Natural killer cell treated with Interleukin-12 subunit alpha and Interleukin-12 subunit beta and Interleukin-15 and Interleukin-18, amount 100 ng/mL, for 72 hours (primary cell): ENCODE results near the gene TESMIN. TPM values are rescaled to one million over a fixed set of nuclear protein-coding genes. Genes with fewer than 3 reads are reported as not detected.
A peak's percentile ranks its signal among the peaks of the same experiment; 100 is the strongest.

Experiments
- ATAC-seq, 2 donors: fragments of 150-1000 bp; cut with Tn5 transposase in 1 of 2; sonication (Bioruptor Pico), chemical (Tn5 transposase) in 1 of 2; 2 replicates each; pipeline ENCODE4 v1.10.0; 2021
- DNase-seq: peaks from one replicate; pipeline ENCODE4 v3.0.0; 2022; ENCODE audit warnings: low spot score
- H3K27ac Mint-ChIP-seq, 2 donors: 1 replicate in 1 of 2; 2 replicates in 1 of 2; pipeline ENCODE4 v1.8.0; 2022; ENCODE audit warnings: mixed read lengths in 2 of 2, mild to moderate bottlenecking in 1 of 2, moderate library complexity in 1 of 2
- H3K27me3 Mint-ChIP-seq, 2 donors: 1 replicate in 1 of 2; 2 replicates in 1 of 2; pipeline ENCODE4 v1.8.0; 2022; ENCODE audit warnings: mixed read lengths in 2 of 2
- H3K36me3 Mint-ChIP-seq: one replicate; pipeline ENCODE4 v1.8.0; 2022; ENCODE audit warnings: mixed read lengths
- H3K4me1 Mint-ChIP-seq, 2 donors: 1 replicate in 1 of 2; 2 replicates in 1 of 2; pipeline ENCODE4 v1.8.0; 2022; ENCODE audit warnings: low read depth in 2 of 2, mixed read lengths in 2 of 2, mild to moderate bottlenecking in 1 of 2
- H3K4me3 Mint-ChIP-seq: one replicate; pipeline ENCODE4 v1.8.0; 2022; ENCODE audit warnings: mixed read lengths
- H3K9me3 Mint-ChIP-seq: 2 replicates; pipeline ENCODE4 v1.8.0; 2022; ENCODE audit warnings: mixed read lengths
- total RNA-seq, 2 donors: library from RNA; stranded (reverse); gene quantifications; one replicate each; pipeline ENCODE4 v1.2.3, GENCODE V29; 2022

The TESMIN gene
- total RNA-seq, 2 donors from 2014 or later: 0.98 to 4.9 TPM

DNA sequence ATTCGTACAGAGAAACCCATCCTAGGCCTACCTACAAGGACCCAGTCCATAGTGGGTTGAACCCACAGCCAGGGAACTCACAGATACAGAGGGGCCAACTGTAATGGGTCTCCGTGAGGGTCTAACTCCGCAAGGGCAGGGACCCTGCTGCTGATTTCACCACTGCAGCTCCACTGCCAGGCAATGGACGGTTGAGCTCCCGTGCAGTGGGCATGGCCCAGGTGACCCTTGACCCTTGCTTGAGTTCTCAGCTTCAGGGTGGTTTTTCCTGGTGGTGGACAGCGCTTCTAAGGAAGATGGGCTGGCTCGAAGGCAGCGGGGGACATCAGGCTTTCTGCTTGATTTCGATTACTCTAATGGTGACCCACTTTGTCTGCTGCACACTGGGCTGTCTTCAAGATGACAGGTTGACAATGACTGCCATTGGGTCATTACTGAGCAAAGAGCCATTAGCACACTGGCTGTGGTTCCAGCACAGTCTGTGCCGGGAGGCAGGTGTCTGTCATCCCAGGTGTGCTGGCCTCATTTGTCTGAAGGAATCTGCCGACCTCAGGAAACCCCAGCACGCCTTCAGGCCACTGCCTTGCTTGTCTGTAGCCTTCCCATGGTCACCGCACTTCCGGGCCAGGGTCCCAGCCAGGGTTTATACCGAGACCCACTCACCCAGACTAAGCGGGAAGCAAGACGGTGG, 70.6 kb downstream of the TESMIN start:
- Mint-ChIP-seq H3K9me3 (no peaks in the 10 kb centered on the region), H3K4me3 (no peak overlapping the region), H3K27ac (no peak overlapping the region), H3K36me3 (no peaks in the 10 kb centered on the region), H3K27me3 (peaks cover 13 to 20% of the 10 kb centered on the region in 2 donors), H3K4me1 (peaks cover 0 to 3% of the 10 kb centered on the region in 2 donors)
- no peak for DNase-seq
- no peak for ATAC-seq

DNA sequence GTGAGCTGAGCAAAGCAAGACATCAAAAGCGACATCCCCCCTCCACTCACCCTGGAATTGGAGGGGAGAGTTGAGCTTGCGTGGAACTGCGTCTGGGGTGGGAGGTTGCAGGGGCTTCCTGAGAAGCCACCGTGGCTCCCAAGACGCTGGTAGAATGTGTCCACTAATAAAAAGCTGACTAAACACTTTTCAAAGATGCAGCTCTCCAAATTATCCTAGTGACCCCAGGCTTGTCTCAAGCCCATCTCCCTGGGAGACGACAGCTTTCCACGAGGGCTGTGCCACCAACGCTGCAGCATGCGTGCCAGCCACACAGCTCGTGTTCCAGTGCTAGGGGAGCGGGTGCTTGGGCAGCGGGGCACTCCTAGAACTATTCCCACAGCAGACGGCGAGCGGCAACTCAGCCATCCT, 73.3 kb downstream of the TESMIN start:
- Mint-ChIP-seq H3K27ac (no peak overlapping the region), H3K4me3 (no peak overlapping the region), H3K4me1 (peaks cover 0 to 3% of the 10 kb centered on the region in 2 donors), H3K27me3 (peaks cover 11 to 14% of the 10 kb centered on the region in 2 donors), H3K9me3 (no peaks in the 10 kb centered on the region), H3K36me3 (no peaks in the 10 kb centered on the region)
- no peak for ATAC-seq
- no peak for DNase-seq

DNA sequence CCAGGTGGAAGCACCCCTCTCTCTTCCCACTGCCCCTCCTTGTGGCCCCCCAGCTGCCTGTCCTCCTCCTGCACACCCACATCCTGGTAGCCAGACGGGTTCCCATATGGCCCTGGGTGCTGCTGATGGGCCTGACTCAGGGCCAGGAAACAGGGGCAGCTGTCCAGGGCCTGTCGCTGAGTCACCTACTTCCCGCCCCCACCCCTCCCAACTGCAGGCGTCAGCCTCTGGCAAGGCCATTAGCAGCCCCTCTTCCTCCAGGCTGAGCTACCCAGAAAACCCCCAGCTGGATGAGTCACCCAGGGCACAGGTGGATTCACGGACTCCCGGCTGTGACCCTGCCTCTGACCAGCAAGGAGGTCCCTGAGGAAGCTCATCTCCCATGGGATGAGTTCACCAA, 73.9 kb downstream of the TESMIN start:
- DNase-seq: no peak
- Mint-ChIP-seq H3K36me3 (no peaks in the 10 kb centered on the region), H3K4me1 (no peaks in the 10 kb centered on the region), H3K4me3 (no peak overlapping the region), H3K27ac (no peak overlapping the region), H3K27me3 (peaks cover 6 to 9% of the 10 kb centered on the region in 2 donors), H3K9me3 (no peaks in the 10 kb centered on the region)
- ATAC-seq: no peak

DNA sequence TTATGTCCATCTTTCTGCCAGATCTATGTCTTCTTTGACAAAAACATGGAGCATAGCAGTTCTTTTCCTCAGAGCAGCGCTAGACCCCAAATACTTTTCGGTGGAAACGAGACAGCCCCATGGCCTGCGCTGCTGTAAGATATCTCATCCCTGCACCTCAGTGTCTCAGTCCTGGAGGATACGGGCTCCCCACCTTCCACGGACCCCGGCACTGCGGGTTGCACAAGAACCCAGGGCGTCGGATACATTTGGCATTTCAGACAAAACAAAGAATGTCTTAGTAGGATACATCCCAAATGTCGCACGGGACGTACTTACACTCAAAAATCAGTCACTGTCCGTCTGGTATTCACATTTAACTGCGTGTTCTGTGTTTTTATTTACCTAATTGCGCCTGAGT, 76.9 kb downstream of the TESMIN start:
- H3K4me3 Mint-ChIP-seq: no peak overlapping the region
- no peaks in the 10 kb centered on the region for H3K36me3 Mint-ChIP-seq
- H3K9me3 Mint-ChIP-seq: no peaks in the 10 kb centered on the region
- H3K27ac Mint-ChIP-seq: no peak overlapping the region
- peaks cover 0 to 2% of the 10 kb centered on the region in 2 donors for H3K27me3 Mint-ChIP-seq
- no peak for ATAC-seq
- no peak for DNase-seq
- H3K4me1 Mint-ChIP-seq: no peaks in the 10 kb centered on the region

- H3K4me3 Mint-ChIP-seq: no peak overlapping the region
- no peaks in the 10 kb centered on the region for H3K9me3 Mint-ChIP-seq
- ATAC-seq: no peak
- no peak overlapping the region for H3K27ac Mint-ChIP-seq
- no peaks in the 10 kb centered on the region for H3K36me3 Mint-ChIP-seq
- no peaks in the 10 kb centered on the region for H3K4me1 Mint-ChIP-seq
- DNase-seq: no peak
- H3K27me3 Mint-ChIP-seq: peaks cover 0 to 3% of the 10 kb centered on the region in 2 donors
Measured at GRCh38 chr11:68673991-68674390, 77.3 kb downstream of the TESMIN start.

GRCh38 chr11:68673306-68673945, 77.9 kb downstream of the TESMIN start:
- Mint-ChIP-seq H3K36me3 (no peaks in the 10 kb centered on the region), H3K27me3 (peaks cover 0 to 5% of the 10 kb centered on the region in 2 donors), H3K27ac (no peak overlapping the region), H3K9me3 (no peaks in the 10 kb centered on the region), H3K4me3 (no peak overlapping the region), H3K4me1 (no peaks in the 10 kb centered on the region)
- DNase-seq: no peak
- ATAC-seq: no peak

GRCh38 chr11:68670208-68670992, 80.9 kb downstream of the TESMIN start:
- ATAC-seq: peak in 1 of 2 donors; percentile 12
- no peak overlapping the region for H3K4me3 Mint-ChIP-seq
- DNase-seq: no peak
- H3K27me3 Mint-ChIP-seq: peaks cover 0 to 5% of the 10 kb centered on the region in 2 donors
- no peaks in the 10 kb centered on the region for H3K36me3 Mint-ChIP-seq
- H3K4me1 Mint-ChIP-seq: no peaks in the 10 kb centered on the region
- no peaks in the 10 kb centered on the region for H3K9me3 Mint-ChIP-seq
- no peak overlapping the region for H3K27ac Mint-ChIP-seq

DNA sequence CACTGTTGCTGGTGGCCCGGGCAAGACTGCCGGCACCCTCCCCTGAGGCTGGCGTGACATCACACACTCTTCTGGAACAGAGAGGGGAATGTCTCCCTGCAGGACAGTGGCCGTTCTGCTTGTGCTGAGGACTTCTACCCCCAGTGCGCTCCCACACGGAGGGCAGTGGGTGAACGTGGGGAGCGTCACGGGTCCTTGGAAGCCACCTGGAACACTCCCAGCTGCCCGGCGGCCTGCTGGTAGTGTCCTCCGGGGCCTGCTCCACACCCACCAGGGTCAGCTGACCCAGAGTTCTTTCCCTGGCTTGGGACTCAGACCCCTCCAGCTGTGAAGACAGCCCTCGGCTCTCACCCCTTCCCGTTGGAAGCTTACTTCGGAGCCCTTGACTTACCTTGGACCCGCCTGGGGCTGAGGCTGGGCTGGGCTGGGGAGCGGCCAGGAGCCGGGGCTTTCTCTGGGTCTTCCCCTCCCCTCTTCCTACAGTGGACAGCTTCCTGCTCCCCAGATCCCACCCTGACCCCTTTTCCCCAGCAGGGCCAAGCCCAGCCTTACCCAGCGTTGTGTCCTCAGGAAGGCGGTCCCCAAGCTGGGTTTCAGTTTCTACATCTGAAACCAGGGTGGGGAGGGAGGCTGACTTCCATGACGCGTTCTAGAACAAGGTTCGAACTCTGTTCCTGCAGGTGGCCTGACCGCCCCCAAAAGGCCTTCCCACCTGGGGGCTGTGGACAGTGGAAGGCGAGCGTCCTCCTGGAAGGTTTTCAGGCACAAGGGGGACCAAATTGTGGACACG, 81.8 kb downstream of the TESMIN start:
- no peaks in the 10 kb centered on the region for H3K9me3 Mint-ChIP-seq
- no peaks in the 10 kb centered on the region for H3K4me1 Mint-ChIP-seq
- no peak overlapping the region for H3K27ac Mint-ChIP-seq

GRCh38 chr11:68667511-68668500, 83.5 kb downstream of the TESMIN start:
- peak in 1 of 2 donors; percentile 37 for ATAC-seq
- no peaks in the 10 kb centered on the region for H3K9me3 Mint-ChIP-seq
- no peak overlapping the region for H3K4me3 Mint-ChIP-seq
- H3K27ac Mint-ChIP-seq: no peak overlapping the region
- H3K27me3 Mint-ChIP-seq: peaks cover 0 to 3% of the 10 kb centered on the region in 2 donors
- no peak for DNase-seq
- H3K36me3 Mint-ChIP-seq: no peaks in the 10 kb centered on the region
- no peaks in the 10 kb centered on the region for H3K4me1 Mint-ChIP-seq

More for the DNA sequence above, 81.8 kb downstream of the TESMIN start:
- ATAC-seq (peak in 1 of 2 donors; percentile 31), DNase-seq (no peak)
- Mint-ChIP-seq H3K27me3 (peaks cover 0 to 3% of the 10 kb centered on the region in 2 donors), H3K36me3 (no peaks in the 10 kb centered on the region), H3K4me3 (no peak overlapping the region)

- Mint-ChIP-seq H3K27me3 (peaks cover 0 to 3% of the 10 kb centered on the region in 2 donors), H3K4me3 (no peak overlapping the region), H3K36me3 (no peaks in the 10 kb centered on the region), H3K4me1 (no peaks in the 10 kb centered on the region), H3K9me3 (no peaks in the 10 kb centered on the region), H3K27ac (no peak overlapping the region)
- ATAC-seq (no peak), DNase-seq (no peak)
Measured at GRCh38 chr11:68666849-68667248, 84.5 kb downstream of the TESMIN start.

DNA sequence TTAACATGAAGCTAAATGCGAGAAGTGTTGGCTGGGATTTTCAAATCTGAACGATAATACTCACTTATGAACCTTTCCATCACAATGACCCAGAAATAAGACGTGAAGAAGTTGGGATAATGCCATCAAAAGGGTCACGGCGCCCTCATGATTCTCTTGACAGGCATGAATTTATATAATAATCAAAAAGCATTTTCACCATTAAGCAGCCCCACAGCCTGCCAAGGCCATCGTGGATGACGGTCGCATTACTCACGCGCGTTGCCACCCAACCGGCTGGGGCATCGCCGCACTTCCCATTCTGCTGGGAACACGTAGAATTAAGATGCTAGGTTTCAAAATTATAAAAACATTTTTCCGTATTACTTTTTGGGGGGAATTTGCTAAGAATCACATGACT, 85.9 kb downstream of the TESMIN start:
- no peaks in the 10 kb centered on the region for H3K36me3 Mint-ChIP-seq
- H3K27ac Mint-ChIP-seq: no peak overlapping the region
- no peaks in the 10 kb centered on the region for H3K4me1 Mint-ChIP-seq
- no peak for DNase-seq
- H3K9me3 Mint-ChIP-seq: no peaks in the 10 kb centered on the region
- H3K4me3 Mint-ChIP-seq: no peak overlapping the region
- ATAC-seq: no peak
- peaks cover 0 to 3% of the 10 kb centered on the region in 2 donors for H3K27me3 Mint-ChIP-seq

DNA sequence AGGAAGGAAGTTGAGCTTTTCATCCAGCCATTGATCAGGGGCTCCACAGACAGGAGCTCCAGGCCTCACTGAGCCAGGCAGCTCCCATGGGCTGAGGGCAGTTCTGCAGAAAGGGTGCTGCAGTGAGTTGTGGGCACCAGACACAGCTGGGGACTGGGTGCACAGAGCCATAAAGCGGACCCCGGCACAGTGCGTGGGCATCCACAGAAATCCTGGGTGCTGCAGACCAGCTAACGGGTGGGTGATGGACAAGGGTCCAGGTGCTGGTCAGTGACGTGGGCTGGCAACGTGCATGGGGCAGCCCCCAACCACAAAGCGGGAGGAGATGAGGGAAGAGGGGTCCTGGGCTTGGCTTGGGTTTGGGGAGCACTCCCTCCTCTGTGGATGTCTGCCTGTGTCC, 86.4 kb downstream of the TESMIN start:
- ATAC-seq (no peak), DNase-seq (no peak)
- H3K27ac Mint-ChIP-seq: no peak overlapping the region
- H3K4me1 Mint-ChIP-seq: no peaks in the 10 kb centered on the region
- H3K4me3 Mint-ChIP-seq: no peak overlapping the region
- H3K36me3 Mint-ChIP-seq: no peaks in the 10 kb centered on the region
- H3K9me3 Mint-ChIP-seq: no peaks in the 10 kb centered on the region
- peaks cover 0 to 3% of the 10 kb centered on the region in 2 donors for H3K27me3 Mint-ChIP-seq
